NCI-H146 treated with DMSO at 0.1 percent for 48 hours (cell line): Measurements from ENCODE around the gene KCNQ4.

Experiments
- DNase-seq: peaks from one replicate; lab custom pipeline; 2025; ENCODE audit not compliant: unreplicated experiment; lab: John Stamatoyannopoulos, UW

KCNQ4 gene

GRCh38 chr1:40794974-40795715 lies 11.6 kb downstream of the KCNQ4 start:
- no peak for DNase-seq

DNA sequence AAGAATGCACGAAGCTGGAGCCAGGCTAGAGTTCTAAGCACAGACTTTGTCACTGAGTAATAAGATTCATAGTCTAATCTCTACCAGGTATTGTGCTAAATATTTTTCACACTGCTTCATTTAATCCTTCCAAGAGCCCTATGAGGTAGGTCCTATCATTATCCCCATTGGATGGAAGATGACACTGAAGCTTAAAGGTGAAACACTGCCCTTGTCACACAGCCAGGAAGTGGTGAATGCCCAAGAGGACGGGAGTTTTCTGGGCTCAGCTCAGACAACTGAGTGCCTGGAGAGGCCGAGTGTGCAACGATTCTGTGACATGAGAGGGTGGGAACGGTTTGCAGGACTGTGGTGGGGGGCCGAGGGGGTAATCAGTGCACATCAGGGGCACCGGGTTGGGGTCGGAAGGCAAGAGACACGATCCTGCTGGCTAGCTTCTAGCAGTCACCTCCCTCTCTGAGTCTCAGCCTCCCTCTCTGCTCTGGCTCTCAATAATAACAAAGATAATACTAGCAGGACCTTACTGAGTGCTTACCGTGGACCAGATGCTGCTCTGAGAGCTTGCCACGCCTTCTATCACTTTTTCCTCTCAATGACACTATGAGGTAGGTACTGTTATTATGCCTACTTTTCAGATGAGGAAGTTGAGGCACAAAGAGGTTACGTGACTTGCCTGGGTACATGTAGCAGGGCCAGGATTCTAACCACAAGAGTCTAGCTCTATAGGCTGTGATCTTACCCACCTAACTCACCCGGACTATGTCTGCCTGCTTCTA lies 12.4 kb downstream of the KCNQ4 start:
- DNase-seq: no peak

- no peak for DNase-seq
These were observed 13.5 kb downstream of the KCNQ4 start for GRCh38 chr1:40796939-40797667.

GRCh38 chr1:40797668-40798010 lies 14.1 kb downstream of the KCNQ4 start:
- no peak for DNase-seq

DNA sequence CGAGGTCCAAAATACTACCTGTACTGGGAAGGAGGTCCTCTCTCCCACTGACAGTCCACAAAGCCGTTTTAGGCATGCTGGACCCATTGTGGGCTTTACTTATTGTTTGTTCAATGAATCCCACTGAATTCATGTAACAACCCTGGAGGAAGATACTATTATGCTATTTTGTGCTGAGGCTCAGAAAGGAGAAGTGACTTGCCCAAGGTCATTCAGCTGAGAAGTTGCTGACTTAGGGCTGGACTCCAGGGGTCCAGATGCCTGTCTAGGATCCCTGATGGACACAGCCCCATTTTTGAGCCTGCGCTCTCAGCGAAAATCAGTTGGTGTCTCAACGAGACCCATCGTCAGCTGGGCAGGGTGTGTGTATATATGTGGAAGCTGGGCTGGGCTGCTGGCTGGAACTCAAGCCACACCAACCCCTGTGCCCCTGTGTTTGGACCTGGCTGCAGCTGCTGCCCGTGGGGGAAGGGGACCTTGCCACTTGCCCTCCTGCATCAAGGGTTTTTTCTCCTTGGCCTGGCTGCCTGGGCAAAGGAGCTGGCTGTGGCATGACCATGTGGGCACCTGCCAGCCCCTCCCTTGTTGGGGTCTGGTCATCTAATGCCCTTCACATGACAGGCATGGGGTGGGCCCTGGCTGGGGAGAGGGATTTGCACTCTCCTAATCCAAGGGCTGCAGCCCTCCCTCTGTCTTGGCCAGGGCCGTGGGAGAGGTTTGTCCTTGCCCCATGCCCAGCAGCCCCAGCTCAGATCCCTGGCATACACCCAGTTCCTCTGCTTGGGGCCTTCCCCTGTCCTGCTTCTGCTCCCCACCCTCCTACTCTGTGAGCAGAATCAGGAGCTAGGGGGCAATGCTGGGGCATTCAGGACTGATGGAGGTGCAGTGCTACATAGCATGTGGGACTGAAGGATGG lies 15.0 kb downstream of the KCNQ4 start:
- no peak for DNase-seq

DNA sequence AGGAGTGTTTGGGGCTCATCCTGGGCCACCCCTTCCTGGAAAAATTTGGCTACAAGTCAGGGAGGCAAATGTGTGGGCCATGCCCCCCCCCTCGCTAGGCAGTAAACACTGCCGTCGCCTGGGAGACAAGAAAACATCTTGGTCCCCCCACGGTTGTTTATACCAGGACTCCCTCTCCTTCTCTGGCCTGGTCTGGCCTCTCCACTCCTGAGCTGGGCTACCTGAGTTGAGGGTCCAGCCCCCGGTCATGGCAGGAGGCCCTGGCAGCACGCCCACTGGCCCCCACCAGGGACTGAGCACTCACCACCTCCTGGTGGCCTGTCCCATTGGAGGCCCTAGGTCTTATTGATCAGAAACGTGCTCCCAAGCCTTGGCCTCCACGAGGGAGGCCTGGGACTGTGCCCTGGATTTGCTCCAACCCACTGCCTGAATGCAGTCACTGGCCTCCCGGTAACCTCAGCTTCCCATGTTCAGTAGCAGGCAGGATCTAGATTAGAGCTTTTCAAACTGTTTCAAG lies 15.8 kb downstream of the KCNQ4 start:
- no peak for DNase-seq

GRCh38 chr1:40801742-40802077 lies 18.1 kb downstream of the KCNQ4 start:
- no peak for DNase-seq

DNA sequence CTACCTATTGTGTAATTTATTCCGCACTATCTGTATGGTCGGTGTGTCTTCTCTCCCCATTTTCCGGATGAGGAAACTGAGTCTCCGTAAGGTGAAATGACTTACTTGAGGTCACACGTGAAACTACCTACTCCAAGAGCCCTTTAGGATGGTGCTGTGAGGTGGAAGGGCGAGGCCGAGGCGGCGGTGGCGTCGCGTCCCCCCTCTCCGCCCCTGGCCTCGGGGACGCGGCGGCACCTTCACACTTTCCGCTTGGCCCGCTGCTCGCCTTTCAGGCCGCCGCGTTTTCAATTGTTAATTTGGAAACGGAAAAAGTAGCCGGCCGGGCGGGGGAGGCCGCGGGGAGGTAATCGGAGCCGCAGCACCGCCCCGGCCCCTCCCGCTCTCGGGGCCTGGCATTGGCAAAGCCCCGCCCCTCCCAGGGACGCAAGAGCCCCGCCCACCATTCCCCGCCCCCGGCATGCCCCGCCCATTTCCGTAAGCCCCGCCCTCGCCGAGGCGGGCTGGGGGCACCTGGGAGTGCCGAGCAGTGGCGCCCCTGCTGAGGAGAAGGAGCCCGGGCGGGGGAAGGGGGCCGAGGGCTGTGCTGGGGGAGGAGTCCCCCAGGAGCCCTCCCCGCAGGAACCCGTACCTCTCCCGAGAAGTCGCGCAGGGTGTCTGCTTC lies 18.6 kb downstream of the KCNQ4 start:
- DNase-seq: peak; percentile 45

- no peak for DNase-seq
These were observed 19.1 kb downstream of the KCNQ4 start for GRCh38 chr1:40802742-40803113.

GRCh38 chr1:40803447-40803846 lies 19.9 kb downstream of the KCNQ4 start:
- DNase-seq: no peak

GRCh38 chr1:40803902-40804301 lies 20.3 kb downstream of the KCNQ4 start:
- no peak for DNase-seq

DNA sequence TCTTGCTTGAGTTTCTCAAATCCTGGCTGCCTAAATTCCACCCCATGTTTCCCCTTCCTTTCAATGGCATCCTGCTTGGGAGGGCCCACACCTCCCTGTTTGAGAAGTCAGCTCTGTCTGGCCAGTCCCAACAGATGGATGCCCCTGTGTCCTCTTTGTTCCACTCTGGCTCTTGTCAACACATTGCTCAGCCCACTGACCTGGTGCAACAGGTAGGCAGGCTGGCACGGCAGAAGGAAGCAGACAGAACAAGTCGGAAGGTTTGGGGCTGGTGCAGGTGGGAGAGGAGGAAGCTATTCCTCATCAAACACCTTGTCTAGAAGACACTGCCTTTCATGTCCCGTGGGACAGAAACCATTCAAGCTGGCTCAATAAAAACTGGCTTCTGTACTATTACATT lies 22.7 kb downstream of the KCNQ4 start:
- DNase-seq: no peak

GRCh38 chr1:40806731-40807695 lies 23.4 kb downstream of the KCNQ4 start:
- no peak for DNase-seq

- DNase-seq: no peak
These were observed 24.4 kb downstream of the KCNQ4 start for GRCh38 chr1:40808002-40808401.

DNA sequence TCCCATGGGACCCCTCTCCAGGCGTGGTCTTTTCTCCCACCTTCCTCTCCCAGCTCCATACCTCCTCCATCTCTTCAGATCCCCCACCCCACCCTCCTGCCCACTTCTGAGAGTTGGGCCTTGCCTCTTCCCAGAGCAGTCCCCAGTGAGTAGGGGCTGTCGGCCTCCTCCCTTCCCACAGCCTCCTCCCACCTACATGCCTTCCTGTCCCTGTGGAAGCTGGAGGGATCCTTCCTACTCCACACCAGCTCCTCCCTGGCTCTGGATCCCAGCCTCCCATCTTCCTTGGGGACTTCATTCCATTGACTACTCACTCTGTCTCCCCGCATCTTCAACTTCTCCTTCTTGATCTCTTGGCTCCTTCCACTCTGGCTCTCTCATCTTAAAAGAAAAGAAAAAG lies 24.9 kb downstream of the KCNQ4 start:
- DNase-seq: no peak

- no peak for DNase-seq
These were observed 25.3 kb downstream of the KCNQ4 start for GRCh38 chr1:40808909-40809308.

DNA sequence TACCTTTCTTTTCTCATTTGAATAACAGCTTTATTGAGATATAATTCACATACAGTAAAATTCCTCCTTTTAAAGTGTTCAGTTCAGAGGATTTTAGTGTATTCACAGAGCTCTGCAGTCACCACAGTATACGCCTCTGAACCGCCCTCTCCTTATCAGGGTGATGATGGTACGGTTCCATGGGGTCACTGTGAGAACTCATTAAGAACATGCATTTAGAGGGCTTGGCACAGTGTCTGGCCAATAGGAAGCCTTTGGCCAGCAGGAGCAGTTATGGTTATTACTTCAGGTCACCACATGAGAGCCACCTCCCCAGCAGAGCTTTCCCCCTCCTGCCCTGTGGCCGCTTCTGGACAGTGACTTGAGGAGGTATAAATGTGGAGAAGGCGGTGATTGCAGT lies 27.3 kb downstream of the KCNQ4 start:
- DNase-seq: no peak

DNA sequence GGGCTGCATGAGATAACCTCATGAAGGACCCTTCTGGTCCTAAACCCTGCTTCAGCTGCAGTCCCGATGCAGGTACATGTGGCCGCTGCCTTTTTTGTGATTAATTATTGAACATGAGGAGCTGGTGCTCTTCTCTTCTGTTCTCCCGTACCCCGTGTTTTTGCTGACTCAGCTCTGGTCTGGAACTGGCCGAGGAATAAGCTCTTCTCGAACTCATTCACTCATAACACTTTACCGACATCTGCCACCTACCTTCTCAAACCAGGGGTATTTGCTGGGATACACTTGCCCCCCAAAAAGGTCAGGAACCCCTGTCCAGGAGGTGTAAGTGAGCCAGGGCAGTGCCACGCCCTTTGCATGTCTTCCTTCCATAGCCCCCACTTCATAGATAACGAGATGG lies 31.8 kb downstream of the KCNQ4 start:
- no peak for DNase-seq

DNA sequence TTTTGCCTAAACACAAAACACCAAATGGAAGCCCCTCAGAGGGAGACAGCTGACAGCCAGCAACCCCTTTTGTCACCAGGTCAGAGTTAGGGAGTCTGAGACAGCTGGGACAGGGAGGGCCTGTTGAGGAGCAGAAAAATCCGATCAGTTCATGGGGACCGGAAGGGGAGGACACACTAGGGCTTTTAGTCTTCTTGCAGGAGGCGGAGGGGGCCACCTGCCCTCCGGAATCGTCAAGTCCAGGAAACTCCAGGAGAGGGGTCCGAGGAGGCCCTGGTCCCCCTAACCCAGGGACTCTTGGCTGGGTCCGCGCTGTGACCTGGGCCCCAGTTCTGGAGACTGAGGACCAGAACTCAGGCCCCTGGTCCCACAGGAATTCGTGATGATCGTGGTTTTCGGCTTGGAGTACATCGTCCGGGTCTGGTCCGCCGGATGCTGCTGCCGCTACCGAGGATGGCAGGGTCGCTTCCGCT lies 34.2 kb downstream of the KCNQ4 start:
- no peak for DNase-seq
